ENCODE results near the gene ARID1A.
A peak's percentile ranks its signal among the peaks of the same experiment; 100 is the strongest.

Gene ARID1A

DNA sequence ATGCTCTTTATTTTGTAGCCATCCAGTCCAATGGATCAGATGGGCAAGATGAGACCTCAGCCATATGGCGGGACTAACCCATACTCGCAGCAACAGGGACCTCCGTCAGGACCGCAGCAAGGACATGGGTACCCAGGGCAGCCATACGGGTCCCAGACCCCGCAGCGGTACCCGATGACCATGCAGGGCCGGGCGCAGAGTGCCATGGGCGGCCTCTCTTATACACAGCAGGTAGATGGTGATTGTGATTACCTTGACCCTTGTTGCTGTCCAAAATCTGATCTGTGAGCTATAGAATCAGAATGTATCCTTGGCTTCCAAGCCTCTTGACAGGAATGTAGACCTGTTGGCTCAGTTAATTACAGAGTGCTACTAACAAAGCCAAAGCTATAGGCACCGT, 33.8 kb downstream of the ARID1A start:
- DNase-seq = no peak

DNA sequence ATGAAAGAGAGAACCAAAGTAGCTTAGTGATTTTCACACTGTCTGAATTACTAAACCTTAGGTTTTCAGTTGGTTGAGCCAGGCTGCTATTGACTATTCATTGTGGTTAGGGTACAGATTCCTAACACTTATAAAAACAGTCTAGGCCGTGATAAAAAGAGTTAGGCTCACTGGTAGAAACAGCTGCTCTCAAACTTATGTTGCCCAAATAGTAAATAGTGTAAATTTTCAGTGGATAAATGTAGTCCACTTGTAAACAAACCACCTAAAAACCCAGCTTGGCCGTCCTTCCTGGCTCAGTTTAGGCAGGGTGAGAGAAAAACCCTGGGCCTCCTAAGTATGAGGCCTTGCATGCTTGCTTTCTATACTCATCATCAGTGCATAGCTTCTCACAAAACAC, 34.9 kb downstream of the ARID1A start:
- DNase-seq = no peak

DNA sequence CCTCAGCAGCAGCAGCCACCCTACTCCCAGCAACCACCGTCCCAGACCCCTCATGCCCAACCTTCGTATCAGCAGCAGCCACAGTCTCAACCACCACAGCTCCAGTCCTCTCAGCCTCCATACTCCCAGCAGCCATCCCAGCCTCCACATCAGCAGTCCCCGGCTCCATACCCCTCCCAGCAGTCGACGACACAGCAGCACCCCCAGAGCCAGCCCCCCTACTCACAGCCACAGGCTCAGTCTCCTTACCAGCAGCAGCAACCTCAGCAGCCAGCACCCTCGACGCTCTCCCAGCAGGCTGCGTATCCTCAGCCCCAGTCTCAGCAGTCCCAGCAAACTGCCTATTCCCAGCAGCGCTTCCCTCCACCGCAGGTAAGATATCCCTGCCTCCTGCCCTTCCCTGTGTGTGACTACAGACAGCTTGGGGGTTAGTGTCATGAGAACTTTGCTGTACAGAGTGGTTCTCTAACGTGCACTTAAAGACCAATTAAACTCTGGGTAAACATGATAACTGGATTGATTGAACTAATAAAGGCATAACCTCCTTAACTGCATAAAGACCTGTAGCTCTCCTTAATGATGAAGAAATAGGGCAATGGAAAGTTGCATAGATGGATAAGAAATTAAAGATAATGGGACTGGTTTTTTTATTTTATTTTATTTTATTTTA, 35.6 kb downstream of the ARID1A start:
- no peak for DNase-seq

GRCh38 chr1:26733392-26733791, 37.6 kb downstream of the ARID1A start:
- no peak for DNase-seq

GRCh38 chr1:26733982-26734381, 38.2 kb downstream of the ARID1A start:
- DNase-seq = no peak

DNA sequence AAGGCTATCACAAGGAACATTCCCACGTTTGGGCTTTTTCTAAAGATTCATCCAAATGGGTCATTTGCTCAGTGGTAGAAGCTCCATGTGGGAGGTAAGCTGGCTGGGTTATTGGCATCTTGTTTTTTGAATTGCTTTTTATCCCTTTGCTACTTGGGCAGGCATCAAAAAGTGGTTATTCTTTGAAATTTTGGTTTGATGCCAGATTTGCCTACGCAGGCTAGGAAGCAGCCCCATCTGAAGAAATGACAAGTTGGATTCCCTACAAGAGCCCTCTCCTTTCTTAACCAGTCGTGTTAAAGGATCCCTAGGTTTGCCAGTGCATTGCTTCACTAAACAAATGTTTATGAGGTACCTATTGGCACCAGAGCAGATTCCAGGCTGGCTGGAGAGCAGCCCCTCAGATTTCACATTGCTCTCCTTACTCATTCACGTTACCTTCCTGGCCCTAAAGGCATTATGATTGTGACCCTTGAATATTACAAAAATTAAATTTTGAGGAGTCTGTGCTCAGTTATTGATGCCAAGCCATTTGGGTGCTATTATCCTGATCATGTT, 38.8 kb downstream of the ARID1A start:
- DNase-seq = no peak

GRCh38 chr1:26739329-26739914, 43.6 kb downstream of the ARID1A start:
- peak; percentile 37 for DNase-seq

GRCh38 chr1:26740023-26740634, 44.3 kb downstream of the ARID1A start:
- DNase-seq = no peak

DNA sequence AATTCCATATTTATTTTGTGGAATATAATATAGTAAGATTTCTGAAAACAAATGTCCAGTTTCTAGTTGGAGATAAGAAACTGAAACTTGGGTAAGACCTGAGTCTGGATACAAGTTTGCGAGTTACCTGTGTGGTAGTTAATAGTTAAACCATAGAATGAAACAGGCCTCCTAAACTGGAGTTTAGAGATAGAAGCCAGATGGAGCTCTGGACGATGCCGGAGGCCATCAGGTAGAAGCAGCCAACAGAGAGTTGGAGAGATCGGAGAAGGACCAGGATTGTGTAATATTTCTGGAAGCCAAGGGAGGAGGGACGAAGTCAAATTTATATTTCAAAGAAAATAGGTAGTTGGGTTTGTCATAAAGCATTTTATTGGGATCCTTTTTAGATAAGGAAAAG, 45.1 kb downstream of the ARID1A start:
- no peak for DNase-seq

- no peak for DNase-seq
Observed at GRCh38 chr1:26743426-26744059, 47.7 kb downstream of the ARID1A start.

DNA sequence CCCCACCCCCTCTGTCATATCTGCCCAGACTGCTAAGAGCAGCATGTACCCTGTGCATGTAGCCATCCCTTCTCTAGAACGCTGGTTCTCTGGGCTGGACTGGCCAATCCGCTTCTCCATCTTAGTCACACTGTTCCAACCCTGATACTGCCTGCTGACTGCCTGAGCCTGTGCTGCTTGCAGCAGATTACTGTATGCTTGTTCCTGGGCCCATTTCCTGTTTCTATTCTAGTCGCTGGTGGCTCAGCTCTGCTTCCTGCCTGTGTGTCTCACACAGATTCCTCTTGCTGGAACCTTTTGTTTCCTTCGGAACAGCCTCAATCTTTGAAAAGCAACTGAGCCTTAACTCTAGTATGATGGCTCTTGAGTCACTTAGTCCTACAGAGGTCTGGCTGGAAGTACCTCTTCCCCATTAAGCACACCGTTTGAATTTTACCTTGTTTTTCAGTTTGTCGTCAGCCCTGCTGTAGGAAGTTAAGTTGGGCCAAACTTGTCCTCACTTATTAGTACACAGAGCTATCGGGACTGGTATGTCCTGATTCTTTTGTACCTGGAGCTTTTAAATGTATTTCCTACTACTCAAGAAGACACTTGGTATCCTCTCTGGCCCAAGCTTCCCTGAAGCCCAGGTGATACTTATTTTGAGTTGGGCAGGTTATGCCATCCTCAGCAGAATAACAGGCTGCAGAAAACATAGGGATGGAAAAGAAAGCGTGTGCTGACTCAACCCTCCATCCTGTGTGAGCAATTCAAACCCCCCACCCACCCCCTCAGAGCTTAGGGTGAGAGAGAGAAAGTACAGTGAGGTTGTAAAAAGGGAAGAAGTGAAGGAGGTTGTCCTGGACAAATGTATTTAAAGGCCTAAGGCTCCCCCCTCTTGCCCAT, 48.5 kb downstream of the ARID1A start:
- peak; percentile 84 for DNase-seq

GRCh38 chr1:26745191-26745590, 49.4 kb downstream of the ARID1A start:
- no peak for DNase-seq

GRCh38 chr1:26747048-26747447, 51.2 kb downstream of the ARID1A start:
- DNase-seq = no peak

- no peak for DNase-seq
Observed at GRCh38 chr1:26748351-26748750, 52.5 kb downstream of the ARID1A start.

GRCh38 chr1:26749458-26749857, 53.6 kb downstream of the ARID1A start:
- DNase-seq = no peak

DNA sequence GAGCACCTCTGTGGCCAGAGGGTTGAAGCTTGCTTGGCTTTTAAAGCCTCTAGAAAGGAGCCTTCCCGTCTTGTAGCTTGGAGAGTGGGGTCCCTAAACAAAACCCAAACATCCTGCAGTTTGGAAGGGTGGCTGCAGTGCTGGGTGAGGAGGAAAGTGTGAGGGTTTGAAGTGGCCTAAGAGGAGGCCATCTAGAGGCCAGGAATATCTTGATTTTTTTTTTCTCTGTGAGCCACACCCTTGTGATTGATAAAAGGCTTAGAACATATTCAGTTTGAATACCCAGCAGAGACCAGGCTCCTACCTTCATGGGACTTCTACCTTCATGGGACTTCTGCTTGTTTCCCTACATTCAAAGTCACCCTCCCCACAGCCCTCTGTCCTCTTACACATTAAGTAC, 54.6 kb downstream of the ARID1A start:
- no peak for DNase-seq

DNA sequence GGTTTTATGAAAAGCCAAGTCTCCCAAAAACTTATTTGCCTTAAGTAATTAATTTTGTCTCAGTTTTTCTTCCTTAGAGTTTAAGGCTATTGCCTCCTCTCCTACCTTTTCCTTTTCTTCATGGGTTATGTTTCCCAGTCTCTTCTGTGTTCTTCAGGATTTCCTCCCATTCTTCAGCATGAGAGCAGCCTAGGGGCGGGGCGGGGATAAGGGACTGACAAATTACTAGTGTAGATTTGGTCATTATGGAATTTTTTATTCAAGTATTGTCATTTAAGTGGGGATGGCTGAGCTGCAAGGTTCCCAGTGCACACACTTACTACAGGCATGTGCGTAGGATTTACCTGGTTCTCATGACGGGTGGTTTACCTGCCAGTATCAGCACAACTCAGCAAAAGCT, 56.7 kb downstream of the ARID1A start:
- no peak for DNase-seq

- no peak for DNase-seq
Observed at GRCh38 chr1:26754086-26754874, 58.5 kb downstream of the ARID1A start.

DNA sequence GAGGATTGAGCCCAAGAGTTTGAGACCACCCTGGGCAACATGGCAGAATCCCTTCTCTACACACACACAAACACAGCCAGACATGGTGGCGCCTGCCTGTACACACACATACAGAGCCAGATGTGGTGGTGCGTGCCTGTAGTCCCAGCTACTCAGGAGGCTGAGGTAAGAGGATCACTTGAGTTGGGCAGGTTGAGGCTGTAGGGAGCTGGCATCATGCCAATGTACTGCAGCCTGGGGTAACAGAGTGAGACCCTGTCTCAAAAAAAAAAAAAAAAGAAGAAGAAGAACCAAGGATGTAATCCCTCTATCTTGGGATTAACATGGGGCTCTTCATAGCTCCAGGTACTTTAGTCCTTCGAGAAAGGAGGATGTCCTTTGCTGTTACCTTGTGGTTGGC, 62.5 kb downstream of the ARID1A start:
- no peak for DNase-seq

DNA sequence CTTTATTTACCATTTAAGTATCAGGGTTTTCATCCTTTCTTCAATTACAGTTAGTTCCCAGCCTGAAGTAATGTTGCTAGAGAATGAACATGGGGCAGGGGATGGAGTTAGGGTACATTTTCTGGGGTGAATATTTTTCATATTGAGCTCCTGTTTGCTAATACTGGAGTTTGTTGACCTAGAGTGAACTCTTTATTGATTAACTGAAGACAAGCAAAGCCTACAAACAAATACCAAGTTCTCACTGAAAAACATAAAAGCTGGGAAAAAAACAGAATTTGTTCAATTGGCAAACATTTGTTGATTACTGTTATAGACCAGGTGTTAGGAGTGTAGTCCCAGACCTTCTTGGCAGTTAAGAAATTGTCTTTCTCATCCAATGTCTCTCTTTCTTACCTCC, 63.7 kb downstream of the ARID1A start:
- no peak for DNase-seq

DNA sequence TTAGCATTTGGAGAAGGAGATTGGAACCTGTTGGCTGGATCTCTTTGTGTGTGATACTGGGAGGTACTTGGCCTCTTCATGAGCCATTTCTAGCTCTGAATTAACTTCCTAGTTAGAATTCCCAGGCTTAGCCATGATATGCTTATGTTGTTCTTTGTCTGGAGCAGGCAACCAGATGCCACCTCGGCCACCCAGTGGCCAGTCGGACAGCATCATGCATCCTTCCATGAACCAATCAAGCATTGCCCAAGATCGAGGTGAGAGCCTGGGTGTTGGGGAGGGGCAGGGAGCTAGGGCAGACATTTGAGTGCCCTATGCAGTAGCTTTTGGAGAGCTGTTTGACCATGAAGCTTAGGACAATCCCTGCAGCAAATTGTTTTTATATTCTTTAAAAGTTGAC, 65.4 kb downstream of the ARID1A start:
- no peak for DNase-seq

DNA sequence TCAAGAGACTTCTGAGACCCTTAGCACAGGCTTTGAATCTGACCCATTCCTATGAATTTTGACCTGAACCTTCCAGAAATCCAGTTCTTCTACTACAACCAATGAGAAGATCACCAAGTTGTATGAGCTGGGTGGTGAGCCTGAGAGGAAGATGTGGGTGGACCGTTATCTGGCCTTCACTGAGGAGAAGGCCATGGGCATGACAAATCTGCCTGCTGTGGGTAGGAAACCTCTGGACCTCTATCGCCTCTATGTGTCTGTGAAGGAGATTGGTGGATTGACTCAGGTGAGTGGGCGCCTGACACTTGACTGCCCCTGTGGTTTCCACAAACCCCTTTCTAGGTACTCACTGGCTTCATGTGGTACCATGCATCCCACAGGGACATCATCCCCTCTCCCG, 71.9 kb downstream of the ARID1A start:
- DNase-seq = no peak
